ENCODE data around the gene SLIT3. TPM values are rescaled to one million over a fixed set of nuclear protein-coding genes. Genes with fewer than 3 reads are reported as not detected.

Gene SLIT3
- total and polyA plus RNA-seq, 2 experiments from 2014 or later: 58.4 to 96.7 TPM

DNA sequence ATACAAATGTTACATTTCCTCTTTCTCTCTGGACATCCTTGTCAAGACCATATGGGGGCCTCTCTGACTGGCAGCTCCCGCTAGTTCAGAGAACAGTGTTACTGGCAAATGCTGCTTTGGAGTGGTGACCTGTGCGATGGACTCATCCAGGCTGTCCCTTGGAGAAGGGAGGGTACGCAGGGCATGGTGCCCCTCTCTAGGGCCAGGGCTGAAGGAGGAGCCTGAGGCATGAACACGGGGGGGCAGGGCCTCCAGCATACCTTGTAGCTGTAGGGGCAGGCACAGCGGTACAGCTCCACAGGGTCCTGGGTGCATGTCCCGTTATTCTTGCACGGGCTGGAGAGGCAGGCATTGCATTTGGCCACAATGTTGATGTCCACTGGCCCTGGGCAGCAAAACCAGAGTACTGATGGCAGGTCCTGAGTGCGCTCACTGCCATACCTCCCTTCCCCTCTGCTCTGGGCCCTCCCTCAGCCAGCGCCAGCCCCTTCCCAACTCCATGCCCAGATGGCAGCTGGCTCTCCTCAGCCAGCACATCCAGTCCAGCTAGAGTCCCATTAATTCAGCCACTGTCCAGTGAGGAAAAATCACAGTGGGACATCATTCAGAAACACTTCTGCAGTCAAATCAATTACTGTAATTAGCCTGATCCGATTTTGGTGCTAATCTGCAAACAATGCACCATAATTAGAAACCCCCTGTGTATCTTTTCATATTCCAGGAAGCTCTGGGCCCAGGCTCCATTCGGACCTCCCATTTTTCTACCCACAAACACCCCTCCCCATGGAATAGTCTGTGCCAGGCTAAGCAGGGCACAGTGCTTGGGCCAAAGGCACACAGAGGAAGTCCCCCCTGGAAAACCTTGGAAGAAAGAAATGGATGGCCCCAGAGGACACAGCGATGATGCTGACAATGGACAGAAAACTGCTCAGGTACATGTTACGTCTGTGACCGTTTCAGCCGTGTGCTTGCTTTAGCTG, 592.9 kb downstream of the SLIT3 start:
- H3K36me3 ChIP-seq (replicated peaks; ENCODE audit: insufficient read depth, low read depth): no peaks in the 10 kb centered on the region
- no peaks in the 10 kb centered on the region for H3K4me1 ChIP-seq (ENCODE audit: insufficient read depth)
- no peak for DNase-seq (ENCODE audit: low spot score)
- 91% methylated on average over 15 of the region's 15 CpGs for WGBS (ENCODE audit: low lambda C conversion rate, missing lambda C conversion rate)
- no peaks in the 10 kb centered on the region for H3K79me2 ChIP-seq
- H3K4me3 ChIP-seq: no peak overlapping the region
- no peaks in the 10 kb centered on the region for H3K9me2 ChIP-seq (replicated peaks; ENCODE audit: insufficient read depth)
- no peak overlapping the region for H2AFZ ChIP-seq
- H3K27me3 ChIP-seq: no peaks in the 10 kb centered on the region
- no peak for TF ChIP-seq EZH2 (IDR thresholded peaks at IDR 0.05; ENCODE audit: borderline replicate concordance)
- no peak for TF ChIP-seq EZH2phosphoT487 (IDR thresholded peaks at IDR 0.05; ENCODE audit: low read depth, severe bottlenecking, unreplicated experiment)
- TF ChIP-seq, protein P1, sequence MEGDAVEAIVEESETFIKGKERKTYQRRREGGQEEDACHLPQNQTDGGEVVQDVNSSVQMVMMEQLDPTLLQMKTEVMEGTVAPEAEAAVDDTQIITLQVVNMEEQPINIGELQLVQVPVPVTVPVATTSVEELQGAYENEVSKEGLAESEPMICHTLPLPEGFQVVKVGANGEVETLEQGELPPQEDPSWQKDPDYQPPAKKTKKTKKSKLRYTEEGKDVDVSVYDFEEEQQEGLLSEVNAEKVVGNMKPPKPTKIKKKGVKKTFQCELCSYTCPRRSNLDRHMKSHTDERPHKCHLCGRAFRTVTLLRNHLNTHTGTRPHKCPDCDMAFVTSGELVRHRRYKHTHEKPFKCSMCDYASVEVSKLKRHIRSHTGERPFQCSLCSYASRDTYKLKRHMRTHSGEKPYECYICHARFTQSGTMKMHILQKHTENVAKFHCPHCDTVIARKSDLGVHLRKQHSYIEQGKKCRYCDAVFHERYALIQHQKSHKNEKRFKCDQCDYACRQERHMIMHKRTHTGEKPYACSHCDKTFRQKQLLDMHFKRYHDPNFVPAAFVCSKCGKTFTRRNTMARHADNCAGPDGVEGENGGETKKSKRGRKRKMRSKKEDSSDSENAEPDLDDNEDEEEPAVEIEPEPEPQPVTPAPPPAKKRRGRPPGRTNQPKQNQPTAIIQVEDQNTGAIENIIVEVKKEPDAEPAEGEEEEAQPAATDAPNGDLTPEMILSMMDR (IDR thresholded peaks at IDR 0.05; ENCODE audit: poor library complexity): no peak
- no peak overlapping the region for H3K4me2 ChIP-seq
- H3K27ac ChIP-seq: no peak overlapping the region
- H4K20me1 ChIP-seq (ENCODE audit: insufficient read depth, poor library complexity, severe bottlenecking): no peaks in the 10 kb centered on the region
- H3K9me3 ChIP-seq (ENCODE audit: low read depth): no peaks in the 10 kb centered on the region

DNA sequence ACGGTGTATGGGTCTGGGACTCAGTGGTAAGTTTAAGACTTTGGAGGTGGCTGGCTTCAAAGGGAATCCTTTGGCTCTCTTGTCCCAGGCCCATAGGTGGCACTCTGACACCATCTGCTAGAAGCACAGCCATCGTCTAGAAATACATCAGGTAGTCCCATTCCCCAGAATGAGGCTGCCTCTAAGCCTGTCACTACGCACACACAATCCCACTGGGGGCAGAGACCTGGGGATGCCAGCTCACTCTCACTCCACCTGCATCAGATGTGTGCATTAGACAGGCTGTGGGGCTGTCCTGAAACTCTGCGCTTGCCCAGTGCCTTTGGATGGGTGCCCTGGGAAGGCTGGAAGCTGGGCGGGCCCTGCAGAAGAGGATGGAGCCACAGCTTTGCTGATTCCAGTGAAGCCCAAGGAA, 594.3 kb downstream of the SLIT3 start:
- Histone ChIP-seq H3K4me2 (no peak overlapping the region), H3K4me1 (ENCODE audit: insufficient read depth) (no peaks in the 10 kb centered on the region), H3K4me3 (no peak overlapping the region), H3K9me3 (ENCODE audit: low read depth) (no peaks in the 10 kb centered on the region), H2AFZ (no peak overlapping the region), H3K79me2 (no peaks in the 10 kb centered on the region), H3K27ac (no peak overlapping the region), H3K27me3 (no peaks in the 10 kb centered on the region), H3K36me3 (replicated peaks; ENCODE audit: insufficient read depth, low read depth) (no peaks in the 10 kb centered on the region), H4K20me1 (ENCODE audit: insufficient read depth, poor library complexity, severe bottlenecking) (no peaks in the 10 kb centered on the region), H3K9me2 (replicated peaks; ENCODE audit: insufficient read depth) (no peaks in the 10 kb centered on the region)
- WGBS (ENCODE audit: low lambda C conversion rate, missing lambda C conversion rate): 68% methylated on average over 5 of the region's 5 CpGs
- TF ChIP-seq EZH2 (IDR thresholded peaks at IDR 0.05; ENCODE audit: borderline replicate concordance) (no peak), EZH2phosphoT487 (IDR thresholded peaks at IDR 0.05; ENCODE audit: low read depth, severe bottlenecking, unreplicated experiment) (no peak)
- TF ChIP-seq, protein P1 (IDR thresholded peaks at IDR 0.05; ENCODE audit: poor library complexity): peak; percentile 53
- peak; percentile 54 for DNase-seq (ENCODE audit: low spot score)

- no peak overlapping the region for H3K27ac ChIP-seq
- WGBS (ENCODE audit: low lambda C conversion rate, missing lambda C conversion rate): 100% methylated on average over 1 of the region's 1 CpG
- no peaks in the 10 kb centered on the region for H3K27me3 ChIP-seq
- no peak for DNase-seq (ENCODE audit: low spot score)
- H2AFZ ChIP-seq: no peak overlapping the region
- H3K4me2 ChIP-seq: no peak overlapping the region
- no peaks in the 10 kb centered on the region for H3K36me3 ChIP-seq (replicated peaks; ENCODE audit: insufficient read depth, low read depth)
- H3K4me3 ChIP-seq: no peak overlapping the region
- H3K4me1 ChIP-seq (ENCODE audit: insufficient read depth): no peaks in the 10 kb centered on the region
- H3K9me3 ChIP-seq (ENCODE audit: low read depth): no peaks in the 10 kb centered on the region
- no peaks in the 10 kb centered on the region for H3K9me2 ChIP-seq (replicated peaks; ENCODE audit: insufficient read depth)
- no peaks in the 10 kb centered on the region for H4K20me1 ChIP-seq (ENCODE audit: insufficient read depth, poor library complexity, severe bottlenecking)
- H3K79me2 ChIP-seq: no peaks in the 10 kb centered on the region
- TF ChIP-seq, protein P1 (IDR thresholded peaks at IDR 0.05; ENCODE audit: poor library complexity): no peak
Measured at GRCh38 chr5:168705321-168705720, 595.6 kb downstream of the SLIT3 start.
